Measurements from ENCODE around the gene SYNDIG1. TPM values are rescaled to one million over a fixed set of nuclear protein-coding genes. Genes with fewer than 3 reads are reported as not detected.

The SYNDIG1 gene
- polyA plus RNA-seq, 1 of the 3 experiments (the other 2 are of a cell fraction), result not detected

DNA sequence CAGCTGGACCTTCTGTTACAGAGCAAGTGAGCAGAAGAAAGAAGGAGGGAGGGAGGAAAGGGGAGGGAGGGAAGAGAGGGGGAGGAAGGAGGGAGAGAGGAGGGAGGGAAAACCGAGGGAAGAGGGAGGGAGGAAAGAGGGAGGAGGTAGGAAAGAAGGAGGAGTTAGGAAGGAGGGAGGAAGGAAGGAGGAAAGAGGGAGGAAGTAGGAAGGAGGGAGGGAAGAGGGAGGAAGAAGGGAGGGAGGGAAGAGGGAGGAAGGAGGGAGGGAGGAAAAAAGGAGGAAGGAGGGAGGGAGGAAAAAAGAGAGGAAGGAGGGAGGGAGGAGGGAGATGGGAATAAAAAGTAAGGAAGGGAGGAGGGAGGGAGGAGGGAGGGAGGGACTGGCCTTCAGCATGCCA is 191.8 kb downstream of the SYNDIG1 start:
- no peak overlapping the region for H3K9ac ChIP-seq
- H3F3A ChIP-seq (replicated peaks; ENCODE audit: insufficient read depth), result no peaks in the 10 kb centered on the region
- TF ChIP-seq, protein P1, sequence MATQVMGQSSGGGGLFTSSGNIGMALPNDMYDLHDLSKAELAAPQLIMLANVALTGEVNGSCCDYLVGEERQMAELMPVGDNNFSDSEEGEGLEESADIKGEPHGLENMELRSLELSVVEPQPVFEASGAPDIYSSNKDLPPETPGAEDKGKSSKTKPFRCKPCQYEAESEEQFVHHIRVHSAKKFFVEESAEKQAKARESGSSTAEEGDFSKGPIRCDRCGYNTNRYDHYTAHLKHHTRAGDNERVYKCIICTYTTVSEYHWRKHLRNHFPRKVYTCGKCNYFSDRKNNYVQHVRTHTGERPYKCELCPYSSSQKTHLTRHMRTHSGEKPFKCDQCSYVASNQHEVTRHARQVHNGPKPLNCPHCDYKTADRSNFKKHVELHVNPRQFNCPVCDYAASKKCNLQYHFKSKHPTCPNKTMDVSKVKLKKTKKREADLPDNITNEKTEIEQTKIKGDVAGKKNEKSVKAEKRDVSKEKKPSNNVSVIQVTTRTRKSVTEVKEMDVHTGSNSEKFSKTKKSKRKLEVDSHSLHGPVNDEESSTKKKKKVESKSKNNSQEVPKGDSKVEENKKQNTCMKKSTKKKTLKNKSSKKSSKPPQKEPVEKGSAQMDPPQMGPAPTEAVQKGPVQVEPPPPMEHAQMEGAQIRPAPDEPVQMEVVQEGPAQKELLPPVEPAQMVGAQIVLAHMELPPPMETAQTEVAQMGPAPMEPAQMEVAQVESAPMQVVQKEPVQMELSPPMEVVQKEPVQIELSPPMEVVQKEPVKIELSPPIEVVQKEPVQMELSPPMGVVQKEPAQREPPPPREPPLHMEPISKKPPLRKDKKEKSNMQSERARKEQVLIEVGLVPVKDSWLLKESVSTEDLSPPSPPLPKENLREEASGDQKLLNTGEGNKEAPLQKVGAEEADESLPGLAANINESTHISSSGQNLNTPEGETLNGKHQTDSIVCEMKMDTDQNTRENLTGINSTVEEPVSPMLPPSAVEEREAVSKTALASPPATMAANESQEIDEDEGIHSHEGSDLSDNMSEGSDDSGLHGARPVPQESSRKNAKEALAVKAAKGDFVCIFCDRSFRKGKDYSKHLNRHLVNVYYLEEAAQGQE (IDR thresholded peaks at IDR 0.05; ENCODE audit: low read depth, low read length), result no peak
- TF ChIP-seq ELF1 (IDR thresholded peaks at IDR 0.05), result no peak
- TF ChIP-seq, protein P2, sequence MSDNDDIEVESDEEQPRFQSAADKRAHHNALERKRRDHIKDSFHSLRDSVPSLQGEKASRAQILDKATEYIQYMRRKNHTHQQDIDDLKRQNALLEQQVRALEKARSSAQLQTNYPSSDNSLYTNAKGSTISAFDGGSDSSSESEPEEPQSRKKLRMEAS (IDR thresholded peaks at IDR 0.05; ENCODE audit: low read depth), result no peak
- TF ChIP-seq MXI1 (IDR thresholded peaks at IDR 0.05; ENCODE audit: low read depth, low read length), result no peak
- TF ChIP-seq EP300 (IDR thresholded peaks at IDR 0.05; ENCODE audit: borderline replicate concordance in 1 of 2, low read depth in 1 of 2, low read length in 1 of 2), result no peak
- TF ChIP-seq, protein P3, sequence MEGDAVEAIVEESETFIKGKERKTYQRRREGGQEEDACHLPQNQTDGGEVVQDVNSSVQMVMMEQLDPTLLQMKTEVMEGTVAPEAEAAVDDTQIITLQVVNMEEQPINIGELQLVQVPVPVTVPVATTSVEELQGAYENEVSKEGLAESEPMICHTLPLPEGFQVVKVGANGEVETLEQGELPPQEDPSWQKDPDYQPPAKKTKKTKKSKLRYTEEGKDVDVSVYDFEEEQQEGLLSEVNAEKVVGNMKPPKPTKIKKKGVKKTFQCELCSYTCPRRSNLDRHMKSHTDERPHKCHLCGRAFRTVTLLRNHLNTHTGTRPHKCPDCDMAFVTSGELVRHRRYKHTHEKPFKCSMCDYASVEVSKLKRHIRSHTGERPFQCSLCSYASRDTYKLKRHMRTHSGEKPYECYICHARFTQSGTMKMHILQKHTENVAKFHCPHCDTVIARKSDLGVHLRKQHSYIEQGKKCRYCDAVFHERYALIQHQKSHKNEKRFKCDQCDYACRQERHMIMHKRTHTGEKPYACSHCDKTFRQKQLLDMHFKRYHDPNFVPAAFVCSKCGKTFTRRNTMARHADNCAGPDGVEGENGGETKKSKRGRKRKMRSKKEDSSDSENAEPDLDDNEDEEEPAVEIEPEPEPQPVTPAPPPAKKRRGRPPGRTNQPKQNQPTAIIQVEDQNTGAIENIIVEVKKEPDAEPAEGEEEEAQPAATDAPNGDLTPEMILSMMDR (IDR thresholded peaks at IDR 0.05), result no peak
- no peak for TF ChIP-seq RFX5 (IDR thresholded peaks at IDR 0.05; ENCODE audit: low read length)
- TF ChIP-seq, protein P4, sequence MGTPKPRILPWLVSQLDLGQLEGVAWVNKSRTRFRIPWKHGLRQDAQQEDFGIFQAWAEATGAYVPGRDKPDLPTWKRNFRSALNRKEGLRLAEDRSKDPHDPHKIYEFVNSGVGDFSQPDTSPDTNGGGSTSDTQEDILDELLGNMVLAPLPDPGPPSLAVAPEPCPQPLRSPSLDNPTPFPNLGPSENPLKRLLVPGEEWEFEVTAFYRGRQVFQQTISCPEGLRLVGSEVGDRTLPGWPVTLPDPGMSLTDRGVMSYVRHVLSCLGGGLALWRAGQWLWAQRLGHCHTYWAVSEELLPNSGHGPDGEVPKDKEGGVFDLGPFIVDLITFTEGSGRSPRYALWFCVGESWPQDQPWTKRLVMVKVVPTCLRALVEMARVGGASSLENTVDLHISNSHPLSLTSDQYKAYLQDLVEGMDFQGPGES (IDR thresholded peaks at IDR 0.05; ENCODE audit: low read depth, low read length), result no peak
- no peak for TF ChIP-seq FOXJ3 (CRISPR knock-in tag; IDR thresholded peaks at IDR 0.05)
- TF ChIP-seq TEAD4 (IDR thresholded peaks at IDR 0.05; ENCODE audit: borderline replicate concordance, insufficient read depth), result no peak
- TF ChIP-seq EZH2phosphoT487 (IDR thresholded peaks at IDR 0.05; ENCODE audit: borderline replicate concordance, low read depth), result no peak
- no peak for TF ChIP-seq POLR2AphosphoS5 (IDR thresholded peaks at IDR 0.05; ENCODE audit: low read depth, low read length)
- TF ChIP-seq SIN3A (IDR thresholded peaks at IDR 0.05; ENCODE audit: borderline replicate concordance, low read depth, low read length), result no peak
- TF ChIP-seq JUND (IDR thresholded peaks at IDR 0.05), result no peak
- no peak overlapping the region for H3K4me3 ChIP-seq (ENCODE audit: low read depth in 2 of 2, low read length in 1 of 2)
- H3K27me3 ChIP-seq (ENCODE audit: insufficient read depth), result no peaks in the 10 kb centered on the region; the same call in 1 of the 2 replicates
- no peak overlapping the region for H2AFZ ChIP-seq (ENCODE audit: low read depth)
- H3K9me3 ChIP-seq, result no peaks in the 10 kb centered on the region
- H3K79me2 ChIP-seq (ENCODE audit: insufficient read depth), result no peaks in the 10 kb centered on the region
- ChIA-PET CTCF (no interaction called here), POLR2A (no interaction called here)
- H3K4me1 ChIP-seq (ENCODE audit: control insufficient read depth in 1 of 2, insufficient read depth in 2 of 2, low read depth in 1 of 2, low read length in 1 of 2), result peaks cover 0 to 14% of the 10 kb centered on the region in 2 experiments; a peak in 1 of 4 replicates
- WGBS (ENCODE audit: low lambda C conversion rate), result 35% methylated on average over 1 of the region's 1 CpG
- no peak overlapping the region for H3K4me2 ChIP-seq
- no peak for DNase-seq
- no peaks in the 10 kb centered on the region for H4K20me1 ChIP-seq (ENCODE audit: insufficient read depth)
- H3K36me3 ChIP-seq (replicated peaks in 1 of 2; ENCODE audit: control insufficient read depth in 1 of 2, insufficient read depth in 2 of 2, low read length in 1 of 2), result no peaks in the 10 kb centered on the region
- no peak overlapping the region for H3K27ac ChIP-seq (ENCODE audit: low read depth in 2 of 2, low read length in 1 of 2)
- H3K9me2 ChIP-seq, result no peaks in the 10 kb centered on the region

All from SK-N-SH (cell line).